MCF 10A (cell line): ENCODE results near the gene DHRS13. TPM values are rescaled to one million over a fixed set of nuclear protein-coding genes. Genes with fewer than 3 reads are reported as not detected.

Source experiments
- Bru-seq: library from RNA; stranded (reverse); fragments of 400-500 nt; gene quantifications from one replicate; lab custom pipeline; 2021; lab: Mats Ljungman, UMichigan
- BruChase-seq, 2 experiments: library from RNA; stranded (reverse); fragments of 400-500 nt; gene quantifications; one replicate each; lab custom pipeline; 2021; lab: Mats Ljungman, UMichigan
- BruUV-seq: library from RNA; stranded (reverse); fragments of 400-500 nt; replicated peaks from 2 replicates; lab custom pipeline; 2021; lab: Mats Ljungman, UMichigan
- CTCF ChIA-PET: fragments of 300-600 bp; sonication (Branson Sonifier 250); formaldehyde crosslinking; extraction: SDS; loops from one replicate; lab custom pipeline; 2021; ENCODE audit warnings: antibody characterized with exemption, inconsistent platforms; lab: Yijun Ruan, JAX
- POLR2A ChIA-PET: fragments of 300-600, 350-650 bp; sonication (Branson Sonifier 250); formaldehyde crosslinking; extraction: SDS; loops from one replicate; lab custom pipeline; 2020; ENCODE audit warnings: antibody characterized with exemption, inconsistent platforms; lab: Yijun Ruan, JAX
- DNase-seq: peaks from one replicate; pipeline ENCODE4 v3.0.0-alpha.2; 2018; ENCODE audit not compliant: unreplicated experiment
- H3K27ac Mint-ChIP-seq: one replicate; pipeline ENCODE4 v1.8.0; 2022; ENCODE audit warnings: mild to moderate bottlenecking, low read depth, mixed read lengths; ENCODE audit not compliant: unreplicated experiment
- H3K27me3 Mint-ChIP-seq: one replicate; pipeline ENCODE4 v1.8.0; 2022; ENCODE audit warnings: mixed read lengths; ENCODE audit not compliant: insufficient read depth, unreplicated experiment
- H3K36me3 Mint-ChIP-seq: one replicate; pipeline ENCODE4 v1.8.0; 2022; ENCODE audit warnings: mild to moderate bottlenecking, moderate library complexity, mixed read lengths; ENCODE audit not compliant: insufficient read depth, unreplicated experiment
- H3K4me1 Mint-ChIP-seq: one replicate; pipeline ENCODE4 v1.8.0; 2022; ENCODE audit warnings: mixed read lengths; ENCODE audit not compliant: insufficient read depth, unreplicated experiment
- H3K4me3 Mint-ChIP-seq: one replicate; pipeline ENCODE4 v1.8.0; 2022; ENCODE audit warnings: mild to moderate bottlenecking, moderate library complexity, mixed read lengths; ENCODE audit not compliant: unreplicated experiment
- H3K9me3 Mint-ChIP-seq: one replicate; pipeline ENCODE4 v1.8.0; 2022; ENCODE audit warnings: mixed read lengths; ENCODE audit not compliant: unreplicated experiment
- intact Hi-C: fragments of 100-400 bp; cut with micrococcal nuclease; formaldehyde crosslinking; loops from 2 replicates; pipeline ENCODE4 v1.14.1; 2022
- long read RNA-seq: library from polyadenylated mRNA; stranded (forward); transcript quantifications from one replicate; pipeline ENCODE4 v2.0.0, GENCODE V29; 2022
- total RNA-seq: library from RNA; stranded (reverse); gene quantifications from 2 replicates; pipeline ENCODE4 v1.2.3, GENCODE V29; 2022
- TF ChIP-seq, protein P1 (sequence below): fragments of 200-600 bp; IDR thresholded peaks from one replicate; pipeline ENCODE4 v1.8.0; 2022; ENCODE audit warnings: antibody characterized with exemption, mild to moderate bottlenecking; ENCODE audit not compliant: unreplicated experiment

Gene DHRS13, protein sequence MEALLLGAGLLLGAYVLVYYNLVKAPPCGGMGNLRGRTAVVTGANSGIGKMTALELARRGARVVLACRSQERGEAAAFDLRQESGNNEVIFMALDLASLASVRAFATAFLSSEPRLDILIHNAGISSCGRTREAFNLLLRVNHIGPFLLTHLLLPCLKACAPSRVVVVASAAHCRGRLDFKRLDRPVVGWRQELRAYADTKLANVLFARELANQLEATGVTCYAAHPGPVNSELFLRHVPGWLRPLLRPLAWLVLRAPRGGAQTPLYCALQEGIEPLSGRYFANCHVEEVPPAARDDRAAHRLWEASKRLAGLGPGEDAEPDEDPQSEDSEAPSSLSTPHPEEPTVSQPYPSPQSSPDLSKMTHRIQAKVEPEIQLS
- total RNA-seq: 9.1 and 9.5 TPM in 2 replicates
- Bru-seq, nascent RNA: percentile 43 among the genes with signal in this experiment
- percentile 48 among the genes with signal in this experiment for BruChase-seq, experiment 1, labeled RNA remaining after a 6-hour chase
- BruChase-seq, experiment 2, labeled RNA remaining after a 2-hour chase: percentile 52 among the genes with signal in this experiment
- long read RNA-seq, transcript DHRS13-201 (5 exons, 1,921 nt): major isoform, 38 of 51 reads
- long read RNA-seq, transcript DHRS13-202 (4 exons, 2,037 nt): minor isoform, 6 of 51 reads
- long read RNA-seq, partial matches to known transcripts: 0 of 51 reads
- long read RNA-seq, other reads (novel, unspliced or antisense): 7 of 51 reads

DNA sequence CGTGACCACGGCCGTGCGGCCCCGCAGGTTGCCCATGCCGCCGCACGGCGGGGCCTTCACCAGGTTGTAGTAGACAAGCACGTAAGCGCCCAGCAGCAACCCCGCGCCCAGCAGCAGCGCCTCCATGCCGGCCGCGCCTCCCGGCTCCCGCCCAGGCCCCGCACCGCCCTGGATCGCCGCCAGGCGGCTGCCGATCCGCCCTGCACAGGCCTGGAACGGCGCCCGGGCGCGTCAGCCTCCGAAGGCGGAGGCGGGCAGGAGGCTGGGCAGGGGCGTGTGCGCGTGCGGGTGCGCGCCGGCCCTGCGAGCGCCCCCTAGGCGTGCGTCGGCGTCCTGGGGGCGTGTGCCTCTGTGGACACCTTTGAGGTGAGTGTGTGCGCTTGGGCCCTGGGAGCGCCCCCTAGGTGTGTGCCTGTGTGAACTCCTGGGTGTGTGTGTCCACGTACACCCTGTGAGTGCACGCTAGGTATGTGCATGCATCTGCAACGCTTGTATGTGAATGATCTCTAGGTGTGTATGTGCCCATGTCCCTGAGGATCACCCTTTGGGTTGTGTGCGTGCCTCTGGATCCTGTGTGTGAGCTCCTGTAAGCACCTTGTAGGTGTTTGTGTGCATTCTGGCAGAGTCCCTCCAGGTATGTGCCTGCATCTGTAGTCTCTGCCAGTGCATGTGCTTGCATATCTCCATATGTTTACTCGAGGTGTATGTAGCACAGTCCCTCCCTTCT is at the start of gene DHRS13:
Gene DHRS13 (minus strand): TSS at position 261 of the 727 bp plus-strand sequence. CDS start 135 bp downstream, at position 126.
- Mint-ChIP-seq H3K4me3 (peak within 1 kb of the TSS; percentile 72), H3K27ac (peak within 1 kb of the TSS; percentile 63), H3K36me3 (peaks cover 38% of the 10 kb centered on the region), H3K9me3 (no peaks in the 10 kb centered on the region), H3K4me1 (peaks cover 30% of the 10 kb centered on the region), H3K27me3 (no peaks in the 10 kb centered on the region)
- intact Hi-C loops: loop anchor here (2.0 kb wide), 2 partner anchors 48 to 176 kb away; partner anchors contain the start of genes PHF12 and TLCD1
- TF ChIP-seq, protein P1, sequence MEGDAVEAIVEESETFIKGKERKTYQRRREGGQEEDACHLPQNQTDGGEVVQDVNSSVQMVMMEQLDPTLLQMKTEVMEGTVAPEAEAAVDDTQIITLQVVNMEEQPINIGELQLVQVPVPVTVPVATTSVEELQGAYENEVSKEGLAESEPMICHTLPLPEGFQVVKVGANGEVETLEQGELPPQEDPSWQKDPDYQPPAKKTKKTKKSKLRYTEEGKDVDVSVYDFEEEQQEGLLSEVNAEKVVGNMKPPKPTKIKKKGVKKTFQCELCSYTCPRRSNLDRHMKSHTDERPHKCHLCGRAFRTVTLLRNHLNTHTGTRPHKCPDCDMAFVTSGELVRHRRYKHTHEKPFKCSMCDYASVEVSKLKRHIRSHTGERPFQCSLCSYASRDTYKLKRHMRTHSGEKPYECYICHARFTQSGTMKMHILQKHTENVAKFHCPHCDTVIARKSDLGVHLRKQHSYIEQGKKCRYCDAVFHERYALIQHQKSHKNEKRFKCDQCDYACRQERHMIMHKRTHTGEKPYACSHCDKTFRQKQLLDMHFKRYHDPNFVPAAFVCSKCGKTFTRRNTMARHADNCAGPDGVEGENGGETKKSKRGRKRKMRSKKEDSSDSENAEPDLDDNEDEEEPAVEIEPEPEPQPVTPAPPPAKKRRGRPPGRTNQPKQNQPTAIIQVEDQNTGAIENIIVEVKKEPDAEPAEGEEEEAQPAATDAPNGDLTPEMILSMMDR: peak; percentile 98
- DNase-seq: peak; percentile 93
- ChIA-PET CTCF (interaction anchor here (0.6 to 5.8 kb wide), 21 partner anchors 8 to 732 kb away, joined by 3 to 43 read pairs (median 5); partner anchors contain the start of genes FAM222B, TLCD1 and TRAF4), POLR2A (interaction anchor here (0.6 to 4.0 kb wide), 16 partner anchors 10 to 193 kb away, joined by 3 to 24 read pairs (median 5); partner anchors contain the start of genes FAM222B, NEK8, PHF12 and RPL23A)
- no TSS peak for BruUV-seq

DNA sequence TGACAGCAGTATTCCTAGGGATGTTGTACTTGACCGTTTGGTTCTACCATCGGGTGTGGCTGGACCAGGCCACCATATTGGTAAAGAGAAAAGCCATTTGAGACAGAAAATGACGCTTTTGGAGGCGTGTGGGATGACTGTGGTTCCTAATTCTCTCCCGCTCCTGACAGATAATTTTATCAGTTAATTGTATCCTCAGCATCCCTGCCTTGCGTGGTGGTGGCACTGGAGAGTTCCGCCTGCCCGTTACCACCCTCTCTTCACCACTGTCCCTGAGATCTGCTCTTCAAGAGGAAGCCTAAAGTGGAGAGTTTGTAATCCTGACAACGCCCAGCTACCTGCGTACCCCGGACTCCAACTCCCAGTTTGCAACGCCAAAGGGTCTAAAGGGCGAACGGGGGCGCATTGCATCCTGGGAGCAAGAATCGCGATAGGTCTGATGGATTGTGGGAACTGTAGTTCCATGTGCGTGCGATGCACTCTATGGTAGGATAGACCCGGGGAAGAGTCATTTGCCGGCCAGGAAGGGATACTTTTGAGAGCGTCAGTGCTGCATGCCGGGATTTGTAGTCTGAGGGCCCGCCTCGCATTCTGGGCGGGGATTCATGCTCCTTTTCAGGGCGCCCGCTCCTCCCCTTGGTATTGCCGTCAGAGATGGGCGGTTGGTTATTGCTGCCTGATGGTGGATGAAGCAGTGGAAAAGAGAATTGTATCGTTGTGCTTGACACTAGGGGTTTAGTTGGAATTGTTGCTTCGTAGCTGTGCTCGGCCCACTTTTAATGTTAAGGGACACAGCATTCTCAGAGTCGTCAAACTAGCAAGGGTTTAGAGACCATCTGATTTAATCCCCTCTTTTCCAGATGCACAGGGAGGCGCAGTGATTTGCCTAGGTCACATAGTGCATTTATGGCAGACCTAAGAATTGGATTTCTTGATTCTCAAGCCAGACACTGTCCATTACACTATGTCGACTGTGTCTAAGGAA is 49.4 kb upstream of the DHRS13 start:
- H3K4me3 Mint-ChIP-seq: no peak overlapping the region
- DNase-seq: peak; percentile 100
- intact Hi-C loops: loop anchor here (1.0 to 2.0 kb wide), 2 partner anchors 49 to 226 kb away; partner anchors contain the start of genes DHRS13 and TLCD1
- H3K9me3 Mint-ChIP-seq: no peaks in the 10 kb centered on the region
- TSS peak; percentile 95 for BruUV-seq
- no peak overlapping the region for H3K27ac Mint-ChIP-seq
- TF ChIP-seq, protein P1: no peak
- H3K4me1 Mint-ChIP-seq: peaks cover 6% of the 10 kb centered on the region
- ChIA-PET CTCF (interaction anchor here (0.5 to 2.4 kb wide), 13 partner anchors 14 to 231 kb away, joined by 3 to 19 read pairs (median 3); partner anchors contain the start of gene TLCD1), POLR2A (interaction anchor here (0.6 to 10.7 kb wide), 40 partner anchors 9 to 617 kb away, joined by 3 to 342 read pairs (median 4); partner anchors contain the start of genes BLTP2, FLOT2, NEK8 and RPL23A)
- peaks cover 20% of the 10 kb centered on the region for H3K36me3 Mint-ChIP-seq
- no peaks in the 10 kb centered on the region for H3K27me3 Mint-ChIP-seq

DNA sequence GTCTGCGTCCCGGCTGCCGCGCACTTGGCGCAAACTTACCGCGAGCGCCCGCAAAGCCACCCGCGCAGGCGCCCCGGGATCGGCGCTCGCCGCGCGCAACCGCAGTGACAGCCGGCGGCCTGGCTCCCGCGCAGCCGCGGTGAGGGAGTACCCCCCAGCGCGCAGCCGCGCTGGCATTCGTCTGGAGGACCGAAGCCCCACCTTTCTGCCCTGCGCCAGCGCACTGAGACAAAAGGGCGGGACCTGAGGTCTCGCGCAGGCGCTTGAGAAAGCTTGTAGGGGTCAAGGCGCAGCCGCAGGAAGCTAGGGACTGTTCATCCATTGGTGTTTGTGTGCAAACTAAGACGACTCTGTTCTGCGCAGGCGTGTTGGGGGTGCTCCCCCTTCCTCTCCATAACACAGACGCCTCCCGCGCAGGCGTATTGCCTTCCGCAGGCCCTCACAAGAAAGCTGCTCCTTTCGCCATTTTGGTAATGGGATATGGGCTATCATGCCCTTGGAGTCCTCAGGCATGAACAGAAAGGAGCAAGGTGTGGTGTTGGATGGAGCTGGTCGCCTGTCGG is 48.6 kb upstream of the DHRS13 start, which contains the start of gene PHF12:
Gene PHF12 (minus strand): TSS at position 91 of the 563 bp plus-strand sequence. CDS start 558 bp downstream, outside the sequence.
- intact Hi-C loops: loop anchor here (2.0 kb wide), 1 partner anchor 49 kb away; the partner anchor contains the start of gene DHRS13
- peaks cover 27% of the 10 kb centered on the region for H3K36me3 Mint-ChIP-seq
- ChIA-PET CTCF (interaction anchor here (0.5 to 2.4 kb wide), 8 partner anchors 13 to 230 kb away, joined by 3 to 18 read pairs (median 3); no protein-coding TSS in a partner anchor), POLR2A (interaction anchor here (0.6 to 10.7 kb wide), 37 partner anchors 8 to 1660 kb away, joined by 3 to 342 read pairs (median 4); partner anchors contain the start of genes BLTP2, FLOT2, NEK8 and RPL23A)
- H3K9me3 Mint-ChIP-seq: no peaks in the 10 kb centered on the region
- H3K27ac Mint-ChIP-seq: peak within 1 kb of the TSS; percentile 85
- no TSS peak for BruUV-seq
- peak; percentile 100 for DNase-seq
- TF ChIP-seq, protein P1: no peak
- H3K27me3 Mint-ChIP-seq: no peaks in the 10 kb centered on the region
- H3K4me3 Mint-ChIP-seq: no peak within 1 kb of the TSS
- peaks cover 6% of the 10 kb centered on the region for H3K4me1 Mint-ChIP-seq
